Panc1 (cell line): ENCODE results near the gene COCH. TPM values are rescaled to one million over a fixed set of nuclear protein-coding genes. Genes with fewer than 3 reads are reported as not detected.

Experiments used
- ATAC-seq: fragments of 200-7000 bp; cut with Tn5 transposase; 2 replicates; pipeline ENCODE4 v1.9.1; 2020; ENCODE audit warnings: mild to moderate bottlenecking, moderate library complexity
- BruUV-seq: library from RNA; stranded (reverse); fragments of 400-500 nt; replicated peaks from 2 replicates; lab custom pipeline; 2021; lab: Mats Ljungman, UMichigan
- CTCF ChIA-PET: fragments of 300-600 bp; sonication (Branson Sonifier 250); formaldehyde crosslinking; loops from one replicate; lab custom pipeline; 2022; ENCODE audit warnings: antibody characterized with exemption; lab: Charles Lee
- POLR2A ChIA-PET: fragments of 300-600 bp; sonication (Branson Sonifier 250); formaldehyde crosslinking; loops from one replicate; lab custom pipeline; 2022; ENCODE audit warnings: antibody characterized with exemption; lab: Charles Lee
- DNase-seq: peaks from one replicate; pipeline ENCODE4 v3.0.0-alpha.2; 2010; ENCODE audit warnings: low read depth, low spot score
- H3K27ac ChIP-seq: 2 replicates; pipeline ENCODE4 v1.5.1; 2011; ENCODE audit warnings: mild to moderate bottlenecking, low read length, inconsistent platforms
- H3K27me3 ChIP-seq: fragments of 200-500 bp; sonication (Bioruptor generic); 2 replicates; pipeline ENCODE4 v1.6.0; 2014; ENCODE audit warnings: low read length, inconsistent platforms; ENCODE audit not compliant: control insufficient read depth, insufficient read depth
- H3K36me3 ChIP-seq: fragments of 200-500 bp; sonication (Bioruptor generic); 2 replicates; pipeline ENCODE4 v1.5.1; 2014; ENCODE audit warnings: inconsistent platforms, mild to moderate bottlenecking, low read length, moderate library complexity; ENCODE audit not compliant: control insufficient read depth, insufficient read depth
- H3K4me1 ChIP-seq: 2 replicates; pipeline ENCODE4 v1.5.1; 2011; ENCODE audit warnings: inconsistent platforms, mild to moderate bottlenecking, low read length, moderate library complexity; ENCODE audit not compliant: control insufficient read depth, insufficient read depth
- H3K4me3 ChIP-seq, 2 experiments: 2 replicates each; pipeline ENCODE4 v1.5.1; 2011 to 2012; ENCODE audit warnings: low read depth in 2 of 2, low read length in 2 of 2, mild to moderate bottlenecking in 2 of 2, inconsistent platforms in 1 of 2, moderate library complexity in 1 of 2
- H3K9me3 ChIP-seq: fragments of 200-500 bp; sonication (Bioruptor generic); 2 replicates; pipeline ENCODE4 v1.5.1; 2014; ENCODE audit warnings: low read depth, mild to moderate bottlenecking, inconsistent platforms, low read length, moderate library complexity; ENCODE audit not compliant: control insufficient read depth, insufficient read depth
- POLR2AphosphoS5 ChIP-seq: IDR thresholded peaks from 2 replicates; pipeline ENCODE4 v1.6.1; 2012; ENCODE audit warnings: mild to moderate bottlenecking, low read depth, low read length, moderate library complexity
- SIN3A ChIP-seq: IDR thresholded peaks from 2 replicates; pipeline ENCODE4 v1.6.1; 2012; ENCODE audit warnings: low read depth, mild to moderate bottlenecking, low read length, moderate library complexity, borderline replicate concordance; ENCODE audit not compliant: insufficient read depth
- TCF7L2 ChIP-seq: IDR thresholded peaks from 2 replicates; pipeline ENCODE4 v1.6.1; 2011; ENCODE audit warnings: mild to moderate bottlenecking, low read depth, low read length, inconsistent platforms
- in situ Hi-C: cut with HindIII; loops from 2 replicates; pipeline ENCODE4 v1.10.0; 2016; ENCODE audit warnings: low sequenced_read_pairs, low pct_unique_long_range_greater_than_20kb
- intact Hi-C: fragments of 100-400 bp; cut with micrococcal nuclease; formaldehyde crosslinking; loops from one replicate; pipeline ENCODE4 v1.10.0; 2022; ENCODE audit not compliant: unreplicated experiment
- total RNA-seq: library from RNA; stranded (reverse); gene quantifications from one replicate; pipeline ENCODE4 v1.2.1, GENCODE V29; 2021; ENCODE audit not compliant: unreplicated experiment
- TF ChIP-seq, protein P1 (sequence below): fragments of 450-650 bp; IDR thresholded peaks from 2 replicates; pipeline ENCODE4 v1.5.1; 2017; ENCODE audit warnings: mild to moderate bottlenecking
- TF ChIP-seq, protein P2 (sequence below), 2 experiments: IDR thresholded peaks; 2 replicates each; pipeline ENCODE4 v1.6.1; 2011 to 2012; ENCODE audit warnings: low read depth in 2 of 2, control low read depth in 1 of 2, low read length in 1 of 2, mild to moderate bottlenecking in 1 of 2, moderate library complexity in 1 of 2; ENCODE audit not compliant: insufficient read depth in 1 of 2

Gene COCH
- total RNA-seq, 1 experiment from 2014 or later, result 1.3 TPM

- H3K4me3 ChIP-seq, result no peak overlapping the region
- no peaks in the 10 kb centered on the region for H3K4me1 ChIP-seq
- ChIA-PET CTCF (no interaction called here), POLR2A (no interaction called here)
- no peak overlapping the region for H3K27ac ChIP-seq
- no peaks in the 10 kb centered on the region for H3K9me3 ChIP-seq
- H3K36me3 ChIP-seq, result no peaks in the 10 kb centered on the region
- peaks cover 9% of the 10 kb centered on the region for H3K27me3 ChIP-seq
- no peak for DNase-seq
- in situ Hi-C loops (no loop called here), intact Hi-C loops (no loop called here)
- ATAC-seq, result no peak
- BruUV-seq, result no TSS peak
- TF ChIP-seq, protein P1, sequence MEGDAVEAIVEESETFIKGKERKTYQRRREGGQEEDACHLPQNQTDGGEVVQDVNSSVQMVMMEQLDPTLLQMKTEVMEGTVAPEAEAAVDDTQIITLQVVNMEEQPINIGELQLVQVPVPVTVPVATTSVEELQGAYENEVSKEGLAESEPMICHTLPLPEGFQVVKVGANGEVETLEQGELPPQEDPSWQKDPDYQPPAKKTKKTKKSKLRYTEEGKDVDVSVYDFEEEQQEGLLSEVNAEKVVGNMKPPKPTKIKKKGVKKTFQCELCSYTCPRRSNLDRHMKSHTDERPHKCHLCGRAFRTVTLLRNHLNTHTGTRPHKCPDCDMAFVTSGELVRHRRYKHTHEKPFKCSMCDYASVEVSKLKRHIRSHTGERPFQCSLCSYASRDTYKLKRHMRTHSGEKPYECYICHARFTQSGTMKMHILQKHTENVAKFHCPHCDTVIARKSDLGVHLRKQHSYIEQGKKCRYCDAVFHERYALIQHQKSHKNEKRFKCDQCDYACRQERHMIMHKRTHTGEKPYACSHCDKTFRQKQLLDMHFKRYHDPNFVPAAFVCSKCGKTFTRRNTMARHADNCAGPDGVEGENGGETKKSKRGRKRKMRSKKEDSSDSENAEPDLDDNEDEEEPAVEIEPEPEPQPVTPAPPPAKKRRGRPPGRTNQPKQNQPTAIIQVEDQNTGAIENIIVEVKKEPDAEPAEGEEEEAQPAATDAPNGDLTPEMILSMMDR, result no peak
- TF ChIP-seq TCF7L2 (no peak), SIN3A (no peak), POLR2AphosphoS5 (no peak)
- TF ChIP-seq, protein P2, sequence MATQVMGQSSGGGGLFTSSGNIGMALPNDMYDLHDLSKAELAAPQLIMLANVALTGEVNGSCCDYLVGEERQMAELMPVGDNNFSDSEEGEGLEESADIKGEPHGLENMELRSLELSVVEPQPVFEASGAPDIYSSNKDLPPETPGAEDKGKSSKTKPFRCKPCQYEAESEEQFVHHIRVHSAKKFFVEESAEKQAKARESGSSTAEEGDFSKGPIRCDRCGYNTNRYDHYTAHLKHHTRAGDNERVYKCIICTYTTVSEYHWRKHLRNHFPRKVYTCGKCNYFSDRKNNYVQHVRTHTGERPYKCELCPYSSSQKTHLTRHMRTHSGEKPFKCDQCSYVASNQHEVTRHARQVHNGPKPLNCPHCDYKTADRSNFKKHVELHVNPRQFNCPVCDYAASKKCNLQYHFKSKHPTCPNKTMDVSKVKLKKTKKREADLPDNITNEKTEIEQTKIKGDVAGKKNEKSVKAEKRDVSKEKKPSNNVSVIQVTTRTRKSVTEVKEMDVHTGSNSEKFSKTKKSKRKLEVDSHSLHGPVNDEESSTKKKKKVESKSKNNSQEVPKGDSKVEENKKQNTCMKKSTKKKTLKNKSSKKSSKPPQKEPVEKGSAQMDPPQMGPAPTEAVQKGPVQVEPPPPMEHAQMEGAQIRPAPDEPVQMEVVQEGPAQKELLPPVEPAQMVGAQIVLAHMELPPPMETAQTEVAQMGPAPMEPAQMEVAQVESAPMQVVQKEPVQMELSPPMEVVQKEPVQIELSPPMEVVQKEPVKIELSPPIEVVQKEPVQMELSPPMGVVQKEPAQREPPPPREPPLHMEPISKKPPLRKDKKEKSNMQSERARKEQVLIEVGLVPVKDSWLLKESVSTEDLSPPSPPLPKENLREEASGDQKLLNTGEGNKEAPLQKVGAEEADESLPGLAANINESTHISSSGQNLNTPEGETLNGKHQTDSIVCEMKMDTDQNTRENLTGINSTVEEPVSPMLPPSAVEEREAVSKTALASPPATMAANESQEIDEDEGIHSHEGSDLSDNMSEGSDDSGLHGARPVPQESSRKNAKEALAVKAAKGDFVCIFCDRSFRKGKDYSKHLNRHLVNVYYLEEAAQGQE (IDR thresholded peaks at IDR 0.05; ENCODE audit: insufficient read depth in 1 of 2, low read depth in 2 of 2, low read length in 1 of 2), result no peak
Observed at GRCh38 chr14:30861200-30861599, 13.2 kb upstream of the COCH start.

DNA sequence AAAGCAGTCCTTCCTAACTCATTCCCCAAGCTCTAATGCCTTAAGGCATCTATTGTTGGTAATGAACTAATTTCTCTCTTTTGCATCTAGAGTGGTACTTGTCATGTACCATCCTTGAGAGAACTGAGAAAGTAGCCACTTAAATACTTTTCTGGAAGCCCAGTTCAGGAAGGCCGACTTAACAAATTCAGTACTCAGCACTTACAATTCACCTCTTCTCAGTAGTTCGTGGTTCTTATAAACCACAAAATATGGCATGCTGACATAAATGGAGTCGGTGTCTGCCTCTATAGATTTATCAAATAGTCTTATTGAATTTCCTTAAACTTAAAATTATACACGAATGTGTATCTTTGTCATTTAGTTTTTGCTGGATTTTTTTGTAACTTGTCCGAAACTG, 9.4 kb upstream of the COCH start:
- no TSS peak for BruUV-seq
- POLR2A ChIA-PET, result no interaction called here
- TF ChIP-seq POLR2AphosphoS5 (no peak), TCF7L2 (no peak), SIN3A (no peak)
- TF ChIP-seq, protein P2 (IDR thresholded peaks at IDR 0.05; ENCODE audit: insufficient read depth in 1 of 2, low read depth in 2 of 2, low read length in 1 of 2), result no peak
- TF ChIP-seq, protein P1, result no peak

More for the DNA sequence above, 9.4 kb upstream of the COCH start:
- no peak overlapping the region for H3K4me3 ChIP-seq
- no peak overlapping the region for H3K27ac ChIP-seq
- no peak for DNase-seq
- H3K4me1 ChIP-seq, result no peaks in the 10 kb centered on the region
- intact Hi-C loops (no loop called here), in situ Hi-C loops (no loop called here)
- H3K9me3 ChIP-seq, result no peaks in the 10 kb centered on the region
- no peaks in the 10 kb centered on the region for H3K36me3 ChIP-seq
- CTCF ChIA-PET, result no interaction called here
- no peak for ATAC-seq
- H3K27me3 ChIP-seq, result peaks cover 9% of the 10 kb centered on the region
